SK-N-SH treated with all-trans-retinoic acid at 6 μM for 48 hours (cell line): ENCODE measurements around the gene SMYD3.
A peak's percentile ranks its signal among the peaks of the same experiment; 100 is the strongest.

Experiments used
- ATAC-seq: fragments of 200-7000 bp; cut with Tn5 transposase; 3 replicates; pipeline ENCODE4 v1.9.1; 2020; ENCODE audit warnings: mild to moderate bottlenecking, moderate library complexity
- ARNTL ChIP-seq: fragments of 450-650 bp; formaldehyde crosslinking; IDR thresholded peaks from 2 replicates; pipeline ENCODE4 v1.5.0; 2020; ENCODE audit warnings: low read depth, mild to moderate bottlenecking, moderate library complexity, borderline replicate concordance
- CSDC2 ChIP-seq: fragments of 250-450 bp; sonication (Bioruptor Pico); IDR thresholded peaks from 2 replicates; pipeline ENCODE4 v1.5.0; 2020; ENCODE audit warnings: mild to moderate bottlenecking, moderate library complexity
- ESRRG ChIP-seq: fragments of 250-450 bp; sonication (Bioruptor Pico); IDR thresholded peaks from 2 replicates; pipeline ENCODE4 v1.6.1; 2021; ENCODE audit warnings: mild to moderate bottlenecking
- ISL1 ChIP-seq: fragments of 250-450 bp; sonication (Bioruptor Pico); IDR thresholded peaks from 2 replicates; pipeline ENCODE4 v2.1.2; 2022; ENCODE audit warnings: mild to moderate bottlenecking, moderate library complexity
- OSR1 ChIP-seq: fragments of 250-450 bp; sonication (Bioruptor Pico); IDR thresholded peaks from 2 replicates; pipeline ENCODE4 v1.8.0; 2022; ENCODE audit warnings: moderate library complexity, mild to moderate bottlenecking, inconsistent platforms
- PPARA ChIP-seq: fragments of 250-450 bp; sonication (Bioruptor Pico); IDR thresholded peaks from 2 replicates; pipeline ENCODE4 v1.5.0; 2020; ENCODE audit warnings: mild to moderate bottlenecking, borderline replicate concordance
- RARB ChIP-seq: fragments of 250-450 bp; sonication (Bioruptor Pico); IDR thresholded peaks from 2 replicates; pipeline ENCODE4 v1.8.0; 2021; ENCODE audit warnings: mild to moderate bottlenecking, moderate library complexity
- SNAI2 ChIP-seq: fragments of 250-450 bp; sonication (Bioruptor Pico); IDR thresholded peaks from 2 replicates; pipeline ENCODE4 v1.5.0; 2020; ENCODE audit warnings: mild to moderate bottlenecking, moderate library complexity
- TCF4 ChIP-seq: fragments of 250-450 bp; sonication (Bioruptor Pico); IDR thresholded peaks from 2 replicates; pipeline ENCODE4 v1.8.0; 2021; ENCODE audit warnings: mild to moderate bottlenecking, moderate library complexity, borderline replicate concordance
- TOX ChIP-seq: fragments of 250-450 bp; sonication (Bioruptor Pico); IDR thresholded peaks from 2 replicates; pipeline ENCODE4 v1.8.0; 2021; ENCODE audit warnings: mild to moderate bottlenecking, moderate library complexity, borderline replicate concordance
- ZFP3 ChIP-seq: fragments of 250-450 bp; sonication (Bioruptor Pico); IDR thresholded peaks from 2 replicates; pipeline ENCODE4 v1.5.0; 2020; ENCODE audit warnings: mild to moderate bottlenecking, moderate library complexity
- ZFP30 ChIP-seq: fragments of 450-650 bp; formaldehyde crosslinking; IDR thresholded peaks from 2 replicates; pipeline ENCODE4 v1.5.0; 2022; ENCODE audit warnings: mild to moderate bottlenecking, moderate library complexity
- ZNF565 ChIP-seq: fragments of 450-650 bp; formaldehyde crosslinking; conservative IDR thresholded peaks from 2 replicates; pipeline ENCODE4 v1.5.0; 2020; ENCODE audit warnings: low read depth, mild to moderate bottlenecking, moderate library complexity
- ZNF70 ChIP-seq: fragments of 450-650 bp; formaldehyde crosslinking; IDR thresholded peaks from 2 replicates; pipeline ENCODE4 v1.5.0; 2020; ENCODE audit warnings: mild to moderate bottlenecking, moderate library complexity
- ZNF8 ChIP-seq: fragments of 450-650 bp; formaldehyde crosslinking; IDR thresholded peaks from 2 replicates; pipeline ENCODE4 v1.5.0; 2020; ENCODE audit warnings: mild to moderate bottlenecking, moderate library complexity
- TF ChIP-seq, protein P1 (sequence below): fragments of 250-450 bp; sonication (Bioruptor Pico); IDR thresholded peaks from 2 replicates; pipeline ENCODE4 v1.5.1; 2021; ENCODE audit warnings: mild to moderate bottlenecking, moderate library complexity
- TF ChIP-seq, protein P2 (sequence below): fragments of 250-450 bp; sonication (Bioruptor Pico); IDR thresholded peaks from 2 replicates; pipeline ENCODE4 v1.8.0; 2020; ENCODE audit warnings: mild to moderate bottlenecking, moderate library complexity, borderline replicate concordance
- TF ChIP-seq, protein P3 (sequence below): fragments of 250-450 bp; sonication (Bioruptor Pico); IDR thresholded peaks from 2 replicates; pipeline ENCODE4 v1.5.0; 2020; ENCODE audit warnings: mild to moderate bottlenecking, moderate library complexity
- TF ChIP-seq, protein P4 (sequence below): fragments of 250-450 bp; sonication (Bioruptor Pico); IDR thresholded peaks from 2 replicates; pipeline ENCODE4 v1.5.1; 2020; ENCODE audit warnings: low read depth, mild to moderate bottlenecking, moderate library complexity

The SMYD3 gene

DNA sequence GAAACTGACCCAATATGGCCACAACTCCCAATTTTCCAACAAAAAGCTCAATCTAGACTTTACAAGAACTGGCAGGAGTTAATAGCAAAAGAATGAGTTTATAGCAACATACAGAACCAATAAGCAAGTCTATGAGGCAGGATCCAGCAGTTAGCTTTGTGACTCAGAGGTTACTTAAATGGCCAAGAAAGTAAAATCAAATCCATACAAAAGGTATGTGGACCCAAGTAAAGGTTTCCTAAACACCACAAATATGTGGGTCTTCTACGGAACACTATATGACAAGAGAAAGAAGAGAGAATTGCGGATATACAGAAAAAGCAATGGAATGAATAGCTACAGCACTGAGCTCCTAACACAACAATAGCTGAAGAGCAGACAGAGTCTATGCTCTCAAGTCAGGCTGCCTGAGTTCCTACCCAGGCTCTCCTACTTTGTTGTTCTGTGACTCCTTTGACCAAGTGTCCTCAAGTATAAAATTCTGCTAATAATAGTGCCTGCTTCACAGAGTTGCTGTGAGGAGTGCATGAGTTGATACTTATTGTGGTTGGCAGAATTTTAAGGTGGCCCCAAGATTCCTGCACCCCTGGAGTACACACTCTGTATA lies 204.3 kb downstream of the SMYD3 start:
- TF ChIP-seq RARB (CRISPR knock-in tag) (no peak), TOX (CRISPR knock-in tag) (no peak), ZFP3 (CRISPR knock-in tag) (no peak), ZNF8 (no peak), TCF4 (CRISPR knock-in tag) (no peak), ZFP30 (CRISPR knock-in tag) (no peak), ESRRG (CRISPR knock-in tag) (no peak), ISL1 (CRISPR knock-in tag) (no peak), OSR1 (CRISPR knock-in tag) (no peak), ARNTL (CRISPR knock-in tag) (no peak), SNAI2 (CRISPR knock-in tag) (no peak)
- TF ChIP-seq, protein P1, sequence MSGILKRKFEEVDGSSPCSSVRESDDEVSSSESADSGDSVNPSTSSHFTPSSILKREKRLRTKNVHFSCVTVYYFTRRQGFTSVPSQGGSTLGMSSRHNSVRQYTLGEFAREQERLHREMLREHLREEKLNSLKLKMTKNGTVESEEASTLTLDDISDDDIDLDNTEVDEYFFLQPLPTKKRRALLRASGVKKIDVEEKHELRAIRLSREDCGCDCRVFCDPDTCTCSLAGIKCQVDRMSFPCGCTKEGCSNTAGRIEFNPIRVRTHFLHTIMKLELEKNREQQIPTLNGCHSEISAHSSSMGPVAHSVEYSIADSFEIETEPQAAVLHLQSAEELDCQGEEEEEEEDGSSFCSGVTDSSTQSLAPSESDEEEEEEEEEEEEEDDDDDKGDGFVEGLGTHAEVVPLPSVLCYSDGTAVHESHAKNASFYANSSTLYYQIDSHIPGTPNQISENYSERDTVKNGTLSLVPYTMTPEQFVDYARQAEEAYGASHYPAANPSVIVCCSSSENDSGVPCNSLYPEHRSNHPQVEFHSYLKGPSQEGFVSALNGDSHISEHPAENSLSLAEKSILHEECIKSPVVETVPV: no peak
- TF ChIP-seq, protein P2, sequence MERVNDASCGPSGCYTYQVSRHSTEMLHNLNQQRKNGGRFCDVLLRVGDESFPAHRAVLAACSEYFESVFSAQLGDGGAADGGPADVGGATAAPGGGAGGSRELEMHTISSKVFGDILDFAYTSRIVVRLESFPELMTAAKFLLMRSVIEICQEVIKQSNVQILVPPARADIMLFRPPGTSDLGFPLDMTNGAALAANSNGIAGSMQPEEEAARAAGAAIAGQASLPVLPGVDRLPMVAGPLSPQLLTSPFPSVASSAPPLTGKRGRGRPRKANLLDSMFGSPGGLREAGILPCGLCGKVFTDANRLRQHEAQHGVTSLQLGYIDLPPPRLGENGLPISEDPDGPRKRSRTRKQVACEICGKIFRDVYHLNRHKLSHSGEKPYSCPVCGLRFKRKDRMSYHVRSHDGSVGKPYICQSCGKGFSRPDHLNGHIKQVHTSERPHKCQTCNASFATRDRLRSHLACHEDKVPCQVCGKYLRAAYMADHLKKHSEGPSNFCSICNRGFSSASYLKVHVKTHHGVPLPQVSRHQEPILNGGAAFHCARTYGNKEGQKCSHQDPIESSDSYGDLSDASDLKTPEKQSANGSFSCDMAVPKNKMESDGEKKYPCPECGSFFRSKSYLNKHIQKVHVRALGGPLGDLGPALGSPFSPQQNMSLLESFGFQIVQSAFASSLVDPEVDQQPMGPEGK (CRISPR knock-in tag): no peak
- TF ChIP-seq, protein P3, sequence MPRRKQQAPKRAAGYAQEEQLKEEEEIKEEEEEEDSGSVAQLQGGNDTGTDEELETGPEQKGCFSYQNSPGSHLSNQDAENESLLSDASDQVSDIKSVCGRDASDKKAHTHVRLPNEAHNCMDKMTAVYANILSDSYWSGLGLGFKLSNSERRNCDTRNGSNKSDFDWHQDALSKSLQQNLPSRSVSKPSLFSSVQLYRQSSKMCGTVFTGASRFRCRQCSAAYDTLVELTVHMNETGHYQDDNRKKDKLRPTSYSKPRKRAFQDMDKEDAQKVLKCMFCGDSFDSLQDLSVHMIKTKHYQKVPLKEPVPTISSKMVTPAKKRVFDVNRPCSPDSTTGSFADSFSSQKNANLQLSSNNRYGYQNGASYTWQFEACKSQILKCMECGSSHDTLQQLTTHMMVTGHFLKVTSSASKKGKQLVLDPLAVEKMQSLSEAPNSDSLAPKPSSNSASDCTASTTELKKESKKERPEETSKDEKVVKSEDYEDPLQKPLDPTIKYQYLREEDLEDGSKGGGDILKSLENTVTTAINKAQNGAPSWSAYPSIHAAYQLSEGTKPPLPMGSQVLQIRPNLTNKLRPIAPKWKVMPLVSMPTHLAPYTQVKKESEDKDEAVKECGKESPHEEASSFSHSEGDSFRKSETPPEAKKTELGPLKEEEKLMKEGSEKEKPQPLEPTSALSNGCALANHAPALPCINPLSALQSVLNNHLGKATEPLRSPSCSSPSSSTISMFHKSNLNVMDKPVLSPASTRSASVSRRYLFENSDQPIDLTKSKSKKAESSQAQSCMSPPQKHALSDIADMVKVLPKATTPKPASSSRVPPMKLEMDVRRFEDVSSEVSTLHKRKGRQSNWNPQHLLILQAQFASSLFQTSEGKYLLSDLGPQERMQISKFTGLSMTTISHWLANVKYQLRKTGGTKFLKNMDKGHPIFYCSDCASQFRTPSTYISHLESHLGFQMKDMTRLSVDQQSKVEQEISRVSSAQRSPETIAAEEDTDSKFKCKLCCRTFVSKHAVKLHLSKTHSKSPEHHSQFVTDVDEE (CRISPR knock-in tag): no peak
- ATAC-seq: peak; percentile 78

- TF ChIP-seq CSDC2: no peak
- no peak for TF ChIP-seq ZFP3 (CRISPR knock-in tag)
- TF ChIP-seq, protein P4, sequence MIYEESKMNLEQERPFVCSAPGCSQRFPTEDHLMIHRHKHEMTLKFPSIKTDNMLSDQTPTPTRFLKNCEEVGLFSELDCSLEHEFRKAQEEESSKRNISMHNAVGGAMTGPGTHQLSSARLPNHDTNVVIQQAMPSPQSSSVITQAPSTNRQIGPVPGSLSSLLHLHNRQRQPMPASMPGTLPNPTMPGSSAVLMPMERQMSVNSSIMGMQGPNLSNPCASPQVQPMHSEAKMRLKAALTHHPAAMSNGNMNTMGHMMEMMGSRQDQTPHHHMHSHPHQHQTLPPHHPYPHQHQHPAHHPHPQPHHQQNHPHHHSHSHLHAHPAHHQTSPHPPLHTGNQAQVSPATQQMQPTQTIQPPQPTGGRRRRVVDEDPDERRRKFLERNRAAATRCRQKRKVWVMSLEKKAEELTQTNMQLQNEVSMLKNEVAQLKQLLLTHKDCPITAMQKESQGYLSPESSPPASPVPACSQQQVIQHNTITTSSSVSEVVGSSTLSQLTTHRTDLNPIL (CRISPR knock-in tag): no peak
- no peak for TF ChIP-seq ZNF8
- TF ChIP-seq ISL1 (CRISPR knock-in tag): no peak
- TF ChIP-seq TCF4 (CRISPR knock-in tag): no peak
- ATAC-seq: no peak; the same call in 2 of the 3 replicates
Observed at GRCh38 chr1:246302251-246302625, 204.8 kb downstream of the SMYD3 start.

- 0 out of 3 replicates have a peak, but pooled peaks have one; percentile 15 for ATAC-seq
- no peak for TF ChIP-seq OSR1 (CRISPR knock-in tag)
- TF ChIP-seq TOX (CRISPR knock-in tag): no peak
- no peak for TF ChIP-seq RARB (CRISPR knock-in tag)
- no peak for TF ChIP-seq TCF4 (CRISPR knock-in tag)
- no peak for TF ChIP-seq ZNF8
Observed at GRCh38 chr1:246301553-246302250, 205.4 kb downstream of the SMYD3 start.

DNA sequence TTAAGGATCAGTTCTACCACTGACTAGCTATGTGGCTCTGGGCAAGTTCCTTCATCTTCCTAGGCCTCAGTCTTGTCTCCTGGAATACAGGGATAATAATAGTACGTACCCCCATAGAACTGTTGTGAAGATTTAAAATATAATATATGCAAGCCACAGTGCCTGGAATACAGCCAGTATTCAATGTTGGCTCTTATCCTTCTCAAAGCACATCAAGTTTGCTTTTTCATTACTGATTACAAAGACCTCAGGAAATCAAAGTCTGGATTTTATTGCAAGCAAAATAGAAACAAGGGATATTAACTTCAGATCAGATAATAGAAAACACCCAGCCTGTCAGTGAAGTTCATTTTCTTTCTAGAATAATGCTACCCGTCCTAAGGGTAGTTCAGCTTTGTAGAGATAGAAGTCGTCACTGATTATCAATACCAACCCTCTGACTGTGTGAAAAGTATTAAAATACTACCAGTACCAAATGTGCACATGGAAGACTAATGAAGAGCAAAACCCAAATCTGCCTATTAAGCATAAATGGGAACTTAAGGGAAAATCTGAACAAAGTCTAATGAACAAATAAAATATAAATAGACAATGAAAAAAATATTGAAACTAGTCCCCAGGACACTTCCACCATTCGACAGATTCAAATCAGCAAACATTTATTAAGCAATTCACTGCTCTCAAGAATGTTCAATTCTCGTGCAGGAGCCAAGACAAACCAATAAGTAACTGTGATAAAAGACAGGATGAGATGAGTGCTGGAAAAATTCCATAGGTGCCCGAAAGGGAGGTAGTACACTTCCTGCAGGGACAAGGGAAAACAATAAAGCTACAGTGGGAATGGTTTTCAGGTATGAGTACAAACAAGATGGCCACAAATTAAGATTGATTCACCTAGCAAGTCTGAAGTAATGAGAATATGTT lies 206.2 kb downstream of the SMYD3 start:
- ATAC-seq: no peak
- TF ChIP-seq, protein P2 (CRISPR knock-in tag): no peak
- TF ChIP-seq ZNF565: no peak
- TF ChIP-seq ZNF70 (CRISPR knock-in tag): no peak
- TF ChIP-seq RARB (CRISPR knock-in tag): no peak
- TF ChIP-seq ISL1 (CRISPR knock-in tag): peak; percentile 55; the same call in 1 of the 2 replicates
- no peak for TF ChIP-seq ZFP3 (CRISPR knock-in tag)
- TF ChIP-seq PPARA (CRISPR knock-in tag): no peak
- TF ChIP-seq, all 23 proteins: peak for 1
